ENCODE measurements around the gene CLEC18C. TPM values are rescaled to one million over a fixed set of nuclear protein-coding genes. Genes with fewer than 3 reads are reported as not detected.
A peak's percentile ranks its signal among the peaks of the same experiment; 100 is the strongest.
"Not testable (repeated sequence)": the region's sequence is repeated elsewhere in the genome, so short reads cannot be mapped to it uniquely, and the experiment has no call there.

CLEC18C gene
- total RNA-seq, 2 donors from 2014 or later, result 0.28 TPM; not detected in 1

DNA sequence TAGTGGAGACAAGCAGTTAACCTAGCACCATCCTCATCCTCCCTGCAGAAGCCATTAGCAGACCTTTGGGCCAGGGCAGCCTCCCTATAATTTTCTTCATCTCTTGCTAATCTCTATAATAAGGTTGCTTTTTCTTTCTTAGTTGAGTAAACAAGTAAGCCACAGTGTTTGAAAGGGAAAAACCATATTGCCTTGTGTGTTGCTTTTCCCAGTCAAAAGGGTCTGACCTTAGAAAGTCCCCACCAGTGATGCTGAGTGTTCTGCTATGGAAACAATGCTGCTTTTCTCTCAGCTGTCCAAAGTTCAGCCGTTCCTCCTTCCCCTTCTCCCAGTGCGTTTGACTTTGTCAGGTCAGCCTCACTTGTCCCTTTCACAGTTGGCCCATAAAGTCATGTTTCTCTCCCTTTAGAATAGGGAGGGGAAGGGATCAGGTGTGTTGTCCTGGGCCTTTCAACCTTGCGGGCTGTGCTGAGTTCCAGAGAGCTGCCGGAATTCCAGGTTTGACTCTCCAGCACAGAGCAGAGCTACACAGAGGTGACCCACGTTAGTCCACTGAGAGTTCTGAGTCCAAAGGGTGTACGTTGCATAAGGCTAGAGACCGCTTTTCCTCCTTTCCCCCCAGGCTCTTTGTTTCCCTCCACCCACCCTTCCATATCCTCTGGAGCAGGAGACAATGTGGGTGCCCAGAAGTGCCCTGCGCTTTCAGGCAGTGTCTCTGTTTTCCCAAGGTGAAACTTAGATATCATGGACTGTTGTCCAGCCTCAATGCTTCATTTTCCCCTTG, 15.9 kb upstream of the CLEC18C start:
- intact Hi-C loops (cut with DNase I), result no loop called here
- DNase-seq (ENCODE audit: low spot score), result peak; percentile 73

DNA sequence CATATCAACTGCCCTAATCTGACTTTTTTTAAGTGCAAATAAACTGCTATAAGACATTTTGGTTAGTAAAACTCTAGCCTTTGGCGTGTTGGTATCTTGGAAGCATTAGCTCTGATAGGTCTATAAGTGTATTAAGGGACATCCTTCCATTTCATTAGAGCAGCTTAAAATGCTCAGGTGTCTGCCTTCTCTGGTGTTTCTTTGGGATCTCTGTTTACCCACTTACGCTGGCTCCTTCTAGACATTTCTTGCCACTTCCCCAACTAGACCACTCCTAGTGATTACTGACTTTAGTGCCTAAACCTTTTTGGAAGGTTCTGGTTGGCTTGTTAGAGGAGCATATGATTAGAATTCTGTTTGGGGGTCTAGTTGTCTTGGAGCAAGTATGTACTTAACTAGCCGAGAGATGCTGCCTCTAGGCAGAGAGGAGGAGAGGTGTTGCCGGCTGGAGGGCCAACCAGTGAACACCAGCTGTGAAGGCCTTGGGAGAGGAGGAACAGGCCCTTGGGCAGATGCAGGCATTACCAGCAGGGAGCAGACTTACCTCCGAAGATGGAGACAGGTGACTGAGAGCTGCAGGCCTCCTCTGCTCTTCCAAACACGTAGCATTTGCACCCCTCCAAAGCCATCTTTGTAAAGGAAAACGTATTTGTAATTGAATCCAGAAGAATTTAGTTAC, 15.2 kb upstream of the CLEC18C start:
- peak; percentile 82 for DNase-seq (ENCODE audit: low spot score)
- intact Hi-C loops (cut with DNase I), result no loop called here

DNA sequence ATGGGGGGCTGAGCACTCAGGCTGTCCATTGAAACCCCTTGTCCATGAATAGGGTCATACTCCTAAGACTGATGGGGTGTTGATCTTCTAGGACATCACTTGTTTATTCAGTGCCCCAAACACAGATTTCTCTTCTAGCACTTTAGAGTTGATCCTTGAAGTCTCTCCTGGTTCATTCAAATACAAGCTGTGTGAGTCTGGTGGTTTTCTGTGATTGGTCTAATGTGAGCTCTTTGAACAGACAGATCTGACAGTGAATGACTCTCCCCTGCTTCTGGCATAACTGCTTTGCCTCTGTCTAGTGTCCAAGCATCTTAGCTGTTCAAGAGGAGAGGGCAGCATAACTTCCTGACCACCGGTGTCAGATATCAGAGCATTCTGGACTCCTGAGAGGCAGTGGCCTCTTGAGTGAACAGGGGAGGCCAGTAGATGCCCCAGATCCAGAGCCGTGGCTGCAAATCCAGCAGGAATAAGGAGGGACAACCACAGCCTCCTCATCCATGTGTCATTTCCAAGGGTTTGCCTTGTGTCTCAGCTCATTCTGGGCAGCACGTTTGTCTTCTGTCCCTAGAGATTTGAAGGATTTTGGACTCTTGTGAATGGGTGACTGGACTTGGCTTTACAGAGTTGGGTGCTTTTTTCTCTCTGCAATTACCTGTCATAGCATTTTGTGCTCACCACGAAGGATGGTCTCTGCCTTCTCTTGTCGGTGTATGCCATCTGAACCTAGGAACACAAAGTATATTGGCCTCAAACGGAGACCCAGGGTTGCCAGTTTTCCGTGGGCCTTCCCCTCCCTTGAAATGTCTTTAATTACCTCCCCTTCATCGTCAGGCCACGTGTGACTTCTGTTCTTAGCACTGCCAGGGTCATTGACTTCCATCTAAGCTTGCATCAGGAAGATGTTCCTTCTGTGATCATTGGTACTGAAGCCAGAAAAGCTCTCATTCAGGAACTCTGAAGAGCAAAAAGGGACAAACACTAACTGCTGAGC, 13.9 kb upstream of the CLEC18C start:
- peak; percentile 68 for DNase-seq (ENCODE audit: low spot score)
- intact Hi-C loops (cut with DNase I), result no loop called here

DNA sequence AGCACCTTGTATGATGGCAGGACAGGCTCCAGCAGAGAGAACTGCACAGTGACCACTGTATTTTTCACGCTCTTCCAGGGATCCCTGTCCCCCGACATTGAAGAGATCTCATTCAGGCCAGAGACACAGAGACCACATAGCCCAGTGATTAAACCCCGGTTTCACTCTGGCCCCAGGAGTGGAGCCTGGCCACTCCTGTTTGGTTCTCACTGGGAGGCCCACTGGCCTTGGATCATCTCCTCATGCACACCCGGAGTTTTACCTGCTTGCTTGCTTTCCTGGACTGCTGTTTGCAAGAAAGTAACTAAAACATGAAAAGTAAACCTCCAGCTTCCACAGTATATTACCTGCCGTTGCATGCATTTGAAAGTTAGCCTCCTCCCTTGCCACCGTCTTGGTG, 13.2 kb upstream of the CLEC18C start:
- peak; percentile 75 for DNase-seq (ENCODE audit: low spot score)
- intact Hi-C loops (cut with DNase I), result no loop called here

DNA sequence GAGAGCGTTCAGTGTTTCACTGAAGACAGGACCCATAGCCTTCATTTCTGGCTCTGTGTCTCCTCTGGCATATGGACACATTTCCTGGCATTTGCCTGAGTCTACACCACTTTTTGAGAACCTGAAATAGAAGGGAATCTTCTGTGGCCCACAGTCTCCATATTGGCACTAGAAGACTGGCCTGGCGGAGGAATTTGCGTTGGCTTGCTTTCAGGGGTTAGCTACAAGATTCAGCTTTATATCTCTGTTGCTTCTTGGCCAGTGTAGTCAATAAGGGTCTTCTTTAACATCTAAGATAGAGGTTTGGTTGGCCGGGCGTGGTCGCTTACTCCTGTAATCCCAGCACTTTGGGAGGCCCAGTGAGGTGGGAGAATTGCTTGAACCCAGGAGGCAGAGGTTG, 12.8 kb upstream of the CLEC18C start:
- DNase-seq (ENCODE audit: low spot score), result peak; percentile 76

DNA sequence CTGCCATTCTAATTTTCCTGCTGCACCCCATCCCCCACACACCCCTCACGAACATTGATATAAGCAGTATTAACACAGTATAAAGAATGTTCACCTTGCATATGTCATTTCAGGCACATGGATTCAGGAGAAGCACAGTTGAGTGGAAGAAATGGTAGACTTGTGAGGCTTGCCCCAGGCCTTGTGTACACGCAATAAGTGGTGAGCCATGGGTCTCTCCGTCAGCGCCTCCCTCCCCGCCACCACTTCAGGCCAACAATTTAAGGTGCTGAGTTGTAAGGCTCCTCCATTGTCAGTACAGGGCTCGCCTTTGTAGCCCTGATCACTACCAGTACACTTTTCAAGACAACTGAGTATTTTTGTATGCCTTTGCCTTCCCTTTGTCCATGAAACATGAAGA, 12.2 kb upstream of the CLEC18C start:
- no peak for DNase-seq (ENCODE audit: low spot score)
- intact Hi-C loops (cut with DNase I), result no loop called here

More for the DNA sequence above, 12.8 kb upstream of the CLEC18C start:
- intact Hi-C loops (cut with DNase I), result no loop called here

DNA sequence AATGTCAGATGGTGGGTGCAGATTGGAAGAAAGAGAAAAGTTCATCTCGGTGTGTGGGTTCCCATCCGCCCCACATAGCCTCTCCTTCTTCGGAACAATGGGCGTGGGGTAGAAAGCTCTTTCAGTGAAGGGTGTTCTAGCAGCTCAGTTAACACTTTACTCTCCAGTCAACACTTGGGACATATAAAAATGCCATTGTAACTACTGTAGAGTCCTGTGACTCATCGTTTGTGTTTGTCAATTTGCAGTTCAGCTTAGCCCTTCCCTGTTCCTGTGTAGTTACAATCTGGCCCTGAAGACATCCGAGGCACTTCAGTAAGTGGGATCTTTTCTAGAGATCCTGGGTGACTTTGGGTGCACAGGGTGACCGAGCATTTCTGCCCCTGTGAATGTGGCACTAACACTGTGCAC, 11.5 kb upstream of the CLEC18C start:
- peak; percentile 72 for DNase-seq (ENCODE audit: low spot score)
- intact Hi-C loops (cut with DNase I), result no loop called here

DNA sequence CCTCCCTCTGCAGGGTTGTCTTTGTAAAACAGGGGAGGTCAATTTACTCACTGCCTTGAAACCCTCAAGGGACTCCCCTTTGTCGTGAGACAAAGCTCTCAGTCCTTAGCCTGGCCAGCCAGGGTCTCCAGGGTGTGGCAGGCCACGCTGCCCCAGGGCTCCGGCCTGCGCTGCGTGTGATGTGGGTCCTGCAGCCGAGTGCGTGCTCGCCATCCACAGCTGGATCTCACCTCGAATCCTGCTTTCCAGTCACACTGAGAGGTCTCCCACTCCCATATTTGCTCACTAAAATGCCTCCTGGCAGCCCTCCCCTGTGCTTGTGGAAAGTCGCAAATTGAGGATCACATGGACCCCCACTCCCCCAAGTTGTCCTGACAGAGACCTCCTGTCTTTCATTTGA, 10.0 kb upstream of the CLEC18C start:
- intact Hi-C loops (cut with DNase I), result no loop called here

DNA sequence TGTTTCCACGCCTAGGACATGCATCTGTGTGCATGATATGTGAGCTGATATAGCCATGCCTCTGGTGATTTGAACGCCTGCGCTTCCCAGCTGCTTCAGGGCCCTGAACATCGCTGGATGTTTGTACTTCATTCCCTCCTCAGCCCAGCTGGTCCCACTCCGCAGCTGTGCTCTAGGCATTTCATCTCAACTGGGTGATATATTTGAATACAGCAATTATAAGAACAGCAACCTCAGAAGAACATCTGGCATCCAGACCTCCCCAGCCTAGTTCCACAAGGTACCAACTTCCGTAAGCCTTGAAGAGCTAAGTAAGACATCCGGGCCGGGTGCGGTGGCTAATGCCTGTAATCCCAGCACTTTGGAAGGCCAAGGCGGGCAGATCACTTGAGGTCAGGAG, 6.9 kb upstream of the CLEC18C start:
- DNase-seq (ENCODE audit: low spot score); intact Hi-C loops (cut with DNase I): not testable (repeated sequence)

More for the DNA sequence above, 10.0 kb upstream of the CLEC18C start:
- DNase-seq (ENCODE audit: low spot score), result peak; percentile 80

DNA sequence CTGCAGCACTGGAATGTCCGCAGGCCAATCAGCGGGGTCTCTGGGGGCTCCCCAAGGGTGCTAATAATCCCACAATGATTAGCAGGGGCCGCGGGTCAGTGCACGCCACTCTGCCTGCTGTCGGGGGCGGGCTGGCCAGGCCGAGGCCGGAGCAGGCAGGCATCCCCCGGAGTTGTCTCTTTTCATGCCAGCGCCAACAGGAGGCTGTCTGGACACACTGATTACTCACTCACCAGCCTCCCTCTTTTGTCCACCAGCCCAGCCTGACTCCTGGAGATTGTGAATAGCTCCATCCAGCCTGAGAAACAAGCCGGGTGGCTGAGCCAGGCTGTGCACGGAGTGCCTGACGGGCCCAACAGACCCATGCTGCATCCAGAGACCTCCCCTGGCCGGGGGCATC, 329 bp downstream of the CLEC18C start:
- intact Hi-C loops (cut with DNase I); DNase-seq (ENCODE audit: low spot score): not testable (repeated sequence)

DNA sequence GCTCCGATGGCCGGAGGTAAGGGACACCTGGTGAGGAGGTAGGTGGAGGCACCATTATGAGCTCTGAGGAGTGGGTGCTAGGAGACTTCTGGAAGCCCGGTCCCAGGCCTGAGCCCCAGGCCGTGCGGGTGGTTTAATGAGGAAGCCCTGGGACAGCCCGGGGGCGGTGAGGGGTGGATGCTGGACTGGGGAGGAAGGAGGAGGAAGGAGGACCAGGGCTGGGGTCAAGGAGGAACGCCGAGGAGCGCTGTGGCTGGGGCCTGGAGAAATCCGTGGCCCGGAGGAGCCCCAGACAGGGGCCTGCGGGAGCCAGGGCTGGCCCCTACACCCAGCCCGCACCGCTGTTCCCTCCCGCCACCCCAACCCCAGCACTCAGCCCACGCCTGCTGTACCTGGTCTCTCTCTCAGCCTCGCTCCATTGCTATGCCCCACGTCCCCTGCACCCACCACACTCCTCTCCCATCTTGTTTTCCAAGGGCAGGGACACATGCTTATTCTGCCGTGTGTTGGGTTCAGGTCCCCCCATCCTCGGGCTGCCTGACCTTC, 873 bp downstream of the CLEC18C start:
- DNase-seq (ENCODE audit: low spot score); intact Hi-C loops (cut with DNase I): not testable (repeated sequence)

DNA sequence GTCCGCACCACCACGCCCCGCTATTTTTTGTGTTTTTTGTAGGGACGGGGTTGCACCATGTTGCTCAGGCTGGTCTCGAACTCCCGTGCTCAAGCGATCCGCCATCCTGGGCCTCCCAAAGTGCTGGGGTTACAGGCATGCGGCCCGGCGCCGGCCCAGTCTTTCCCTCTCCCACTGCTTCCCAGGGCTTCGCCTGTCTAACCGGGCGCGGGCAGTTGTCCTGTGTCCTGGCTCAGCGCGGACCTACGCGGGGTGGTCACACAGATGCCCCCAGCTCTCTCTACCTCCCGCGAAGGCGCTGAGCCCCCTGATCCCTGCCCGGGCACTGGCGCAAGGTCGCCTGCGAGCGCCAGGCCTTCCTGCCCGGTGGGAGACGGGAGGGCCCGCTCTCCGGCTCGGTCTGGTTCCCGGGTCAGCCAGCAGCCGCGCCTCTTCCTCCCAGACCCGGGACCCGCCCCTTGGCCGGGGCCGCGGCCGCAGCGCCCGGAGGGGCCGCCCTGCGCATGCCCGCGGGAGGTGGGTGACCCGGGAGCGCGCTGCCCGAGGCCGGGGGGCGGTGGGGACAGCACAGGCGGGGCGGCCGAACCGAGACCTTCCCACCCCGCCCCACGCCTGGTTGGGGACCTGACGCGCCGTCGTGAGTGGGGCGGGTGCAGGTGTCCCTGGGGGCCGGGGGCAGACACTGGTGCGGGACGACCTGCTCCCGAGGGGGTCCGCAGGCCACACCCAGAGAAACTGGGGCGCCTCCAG, 14.4 kb downstream of the CLEC18C start:
- intact Hi-C loops (cut with DNase I); DNase-seq (ENCODE audit: low spot score): not testable (repeated sequence)

DNA sequence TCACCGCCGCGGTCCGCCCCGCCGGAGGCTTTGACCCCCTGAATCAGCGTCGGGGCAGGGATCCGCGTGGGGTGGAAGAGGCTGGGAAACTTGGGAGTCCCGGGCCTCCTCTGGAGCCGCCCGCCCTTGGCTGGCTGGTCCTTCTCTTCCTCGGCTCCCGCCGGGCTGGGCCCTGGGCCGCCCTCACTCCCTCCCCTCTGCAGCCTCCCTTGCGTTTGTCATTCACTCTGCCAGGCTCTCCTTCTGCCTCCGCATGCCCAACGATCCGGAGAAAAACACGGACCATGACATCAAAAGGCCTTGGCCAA, 15.0 kb downstream of the CLEC18C start:
- DNase-seq (ENCODE audit: low spot score); intact Hi-C loops (cut with DNase I): not testable (repeated sequence)

DNA sequence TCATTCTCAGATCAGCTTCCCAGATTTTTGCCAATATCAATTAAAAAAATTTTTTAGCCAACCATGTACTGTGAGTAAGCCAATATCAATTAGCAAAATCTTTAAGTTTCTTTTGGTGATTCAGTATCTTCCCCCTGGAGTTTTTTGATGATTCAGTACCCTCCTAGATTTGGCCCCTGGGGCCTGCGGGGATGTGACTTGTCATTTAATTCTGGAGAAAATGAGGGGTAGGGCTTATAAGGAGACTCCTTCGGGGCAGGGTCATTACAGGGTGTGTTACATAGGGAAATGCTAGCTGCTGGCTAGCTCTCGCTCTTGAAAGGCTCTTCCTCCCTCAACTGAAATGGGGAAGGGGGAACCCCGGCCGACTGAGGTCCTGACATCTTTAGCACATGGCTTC, 17.0 kb downstream of the CLEC18C start:
- DNase-seq (ENCODE audit: low spot score); intact Hi-C loops (cut with DNase I): not testable (repeated sequence)

DNA sequence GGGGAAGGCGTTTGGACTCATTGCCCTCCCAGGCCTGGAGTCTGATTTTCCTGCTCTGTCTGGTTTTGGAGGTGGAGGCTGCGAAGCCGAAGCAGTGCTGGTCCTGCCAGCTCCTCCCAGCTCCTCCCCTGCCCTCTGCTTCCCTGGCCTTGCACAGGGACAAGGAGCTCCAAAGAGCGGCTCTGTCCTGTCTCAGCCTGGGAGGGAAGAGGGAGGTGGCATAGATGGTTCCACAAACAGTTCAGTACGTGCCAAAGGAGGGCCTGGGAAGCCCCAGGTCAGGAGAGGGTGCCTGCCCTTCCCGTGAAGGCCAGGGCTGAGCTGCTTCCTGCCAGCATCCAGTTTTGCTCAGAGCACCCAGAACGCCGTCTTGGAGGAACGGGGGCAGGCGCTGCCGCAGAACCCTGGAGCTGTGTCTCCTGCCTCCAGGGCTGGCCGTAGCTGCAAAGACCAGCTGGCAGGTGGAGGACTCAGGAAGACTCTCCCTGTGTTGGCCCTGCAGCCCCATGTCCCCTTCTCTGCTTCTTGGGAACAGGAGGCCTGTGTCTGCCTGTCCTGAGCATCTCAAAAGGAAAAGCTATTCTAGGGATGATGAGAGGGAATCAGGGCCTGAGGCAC, 23.2 kb downstream of the CLEC18C start:
- DNase-seq (ENCODE audit: low spot score); intact Hi-C loops (cut with DNase I): not testable (repeated sequence)

DNA sequence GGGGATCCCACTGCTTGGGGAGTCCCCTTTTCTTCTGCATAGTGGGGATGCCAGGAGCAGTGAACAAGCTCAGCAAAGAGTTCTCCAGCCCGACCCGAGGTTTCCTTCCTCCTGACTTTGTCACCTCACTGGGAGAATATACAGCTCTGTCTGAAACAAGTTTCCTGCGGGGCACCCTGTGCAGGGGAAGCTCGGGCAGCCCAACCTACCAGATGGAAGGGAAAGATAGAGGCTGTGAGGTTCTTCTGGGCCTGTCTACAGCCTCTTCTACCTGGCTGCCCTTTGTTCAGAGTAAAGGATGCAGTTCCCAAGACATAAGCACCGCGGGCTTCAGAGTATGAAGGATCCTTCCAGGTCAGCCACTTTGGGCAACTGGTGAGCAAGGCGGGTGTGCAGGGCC, 24.0 kb downstream of the CLEC18C start:
- intact Hi-C loops (cut with DNase I); DNase-seq (ENCODE audit: low spot score): not testable (repeated sequence)

DNA sequence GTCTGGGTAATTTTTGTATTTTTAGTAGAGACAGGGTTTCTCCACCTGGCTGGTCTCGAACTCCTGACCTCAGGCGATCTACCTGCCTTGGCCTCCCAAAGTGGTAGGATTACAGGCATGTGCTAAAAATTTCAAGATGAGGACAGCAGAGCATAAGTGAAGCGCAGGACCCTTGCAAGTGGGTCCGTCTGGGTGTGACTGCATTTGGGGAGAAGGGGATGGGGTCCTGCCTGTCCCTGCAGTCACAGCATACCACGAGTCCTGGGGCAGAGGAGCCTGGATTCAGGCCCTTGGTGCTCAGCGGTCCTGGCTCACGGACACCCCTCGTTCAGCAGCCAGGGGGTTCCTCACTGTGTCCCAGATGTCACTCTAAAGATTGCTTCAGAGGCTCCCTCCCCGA, 24.6 kb downstream of the CLEC18C start:
- intact Hi-C loops (cut with DNase I), result not testable (repeated sequence)

DNA sequence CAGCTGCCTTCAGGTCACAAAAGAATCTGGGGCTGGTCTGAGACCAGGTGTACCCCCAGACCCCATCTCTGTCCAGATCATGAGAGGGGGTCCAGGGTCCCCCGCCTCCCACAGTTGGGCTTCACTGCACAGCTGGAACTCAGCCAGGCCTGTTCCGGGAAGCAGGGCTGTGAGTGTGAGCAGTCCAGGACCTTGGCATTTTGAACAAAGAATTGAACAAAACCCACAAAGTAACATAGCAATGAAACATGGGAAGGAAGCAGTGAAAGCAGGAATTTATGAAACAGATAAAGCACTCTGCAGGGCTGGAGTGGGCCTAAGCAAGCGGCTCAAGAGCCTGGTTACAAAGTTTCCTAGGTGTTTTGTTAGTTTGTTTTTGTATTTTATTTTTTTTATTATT, 25.1 kb downstream of the CLEC18C start:
- DNase-seq (ENCODE audit: low spot score); intact Hi-C loops (cut with DNase I): not testable (repeated sequence)

More for the DNA sequence above, 24.6 kb downstream of the CLEC18C start:
- not testable (repeated sequence) for DNase-seq (ENCODE audit: low spot score)
